CD4-positive, alpha-beta T cell treated with Interleukin-15 for 1 hour (primary cell): ENCODE results near the gene GAS7.

Source experiments
- DNase-seq: peaks from one replicate; pipeline ENCODE4 v3.0.0-alpha.2; 2020

Gene GAS7

GRCh38 chr17:10200016-10200415 lies 1.6 kb upstream of the GAS7 start:
- no peak for DNase-seq

GRCh38 chr17:10197721-10198508 lies 491 bp downstream of the GAS7 start:
- no peak for DNase-seq

GRCh38 chr17:10197362-10197720 lies 1.1 kb downstream of the GAS7 start:
- no peak for DNase-seq

- no peak for DNase-seq
Measured at GRCh38 chr17:10196941-10197340, 1.5 kb downstream of the GAS7 start.

GRCh38 chr17:10196384-10196895 lies 2.0 kb downstream of the GAS7 start:
- DNase-seq = no peak

- no peak for DNase-seq
Measured at GRCh38 chr17:10195090-10195805, 3.2 kb downstream of the GAS7 start.

- no peak for DNase-seq
Measured at GRCh38 chr17:10193632-10194031, 4.8 kb downstream of the GAS7 start.

GRCh38 chr17:10192972-10193371 lies 5.4 kb downstream of the GAS7 start:
- DNase-seq = no peak

- DNase-seq = no peak
Measured at GRCh38 chr17:10192461-10192860, 5.9 kb downstream of the GAS7 start.

- DNase-seq = no peak
Measured at GRCh38 chr17:10187456-10187855, 10.9 kb downstream of the GAS7 start.

- DNase-seq = no peak
Measured at GRCh38 chr17:10186771-10187410, 11.5 kb downstream of the GAS7 start.

- DNase-seq = no peak
Measured at GRCh38 chr17:10183931-10184930, 14.2 kb downstream of the GAS7 start.

- no peak for DNase-seq
Measured at GRCh38 chr17:10182785-10183184, 15.6 kb downstream of the GAS7 start.

GRCh38 chr17:10178506-10178991 lies 19.9 kb downstream of the GAS7 start:
- DNase-seq = no peak

GRCh38 chr17:10177913-10178505 lies 20.4 kb downstream of the GAS7 start:
- no peak for DNase-seq

- DNase-seq = no peak
Measured at GRCh38 chr17:10177131-10177912, 21.1 kb downstream of the GAS7 start.

GRCh38 chr17:10173913-10174312 lies 24.5 kb downstream of the GAS7 start:
- no peak for DNase-seq

GRCh38 chr17:10172778-10173177 lies 25.6 kb downstream of the GAS7 start:
- DNase-seq = no peak

- DNase-seq = peak; percentile 49
Measured at GRCh38 chr17:10172241-10172741, 26.1 kb downstream of the GAS7 start.

GRCh38 chr17:10171581-10171981 lies 26.8 kb downstream of the GAS7 start:
- no peak for DNase-seq

- no peak for DNase-seq
Measured at GRCh38 chr17:10171122-10171571, 27.3 kb downstream of the GAS7 start.
